Endodermal cell (in vitro differentiated cells): ENCODE results near the gene ADM. TPM values are rescaled to one million over a fixed set of nuclear protein-coding genes. Genes with fewer than 3 reads are reported as not detected.
A peak's percentile ranks its signal among the peaks of the same experiment; 100 is the strongest.

Source experiments
- DNase-seq: peaks from one replicate; pipeline ENCODE4 v3.0.0-alpha.2; 2017
- H3K27ac ChIP-seq: 2 replicates; pipeline ENCODE4 v1.5.1; 2013; ENCODE audit warnings: mild to moderate bottlenecking, low read depth, low read length, moderate library complexity
- H3K27me3 ChIP-seq: 2 replicates; pipeline ENCODE4 v1.6.1; 2013; ENCODE audit warnings: mild to moderate bottlenecking, low read length, moderate library complexity; ENCODE audit not compliant: insufficient read depth, control insufficient read depth, poor library complexity, severe bottlenecking
- H3K36me3 ChIP-seq: 2 replicates; pipeline ENCODE4 v1.7.0; 2013; ENCODE audit warnings: mild to moderate bottlenecking, low read length, moderate library complexity; ENCODE audit not compliant: control insufficient read depth, insufficient read depth
- H3K4me1 ChIP-seq: one replicate; pipeline ENCODE4 v1.7.0; 2013; ENCODE audit warnings: low read length; ENCODE audit not compliant: control insufficient read depth, insufficient read depth
- H3K4me3 ChIP-seq: 2 replicates; pipeline ENCODE4 v1.5.1; 2013; ENCODE audit warnings: mild to moderate bottlenecking, low read length, moderate library complexity
- H3K9ac ChIP-seq: 2 replicates; pipeline ENCODE4 v1.6.1; 2013; ENCODE audit warnings: mild to moderate bottlenecking, low read length, moderate library complexity; ENCODE audit not compliant: poor library complexity, severe bottlenecking; ENCODE audit errors: extremely low read depth
- H3K9me3 ChIP-seq: 2 replicates; pipeline ENCODE4 v1.6.1; 2013; ENCODE audit warnings: mild to moderate bottlenecking, low read length, moderate library complexity; ENCODE audit not compliant: control insufficient read depth
- H3K27ac Mint-ChIP-seq: 2 replicates; pipeline ENCODE4 v1.8.0; 2020; ENCODE audit warnings: mixed read lengths
- H3K27me3 Mint-ChIP-seq: 2 replicates; pipeline ENCODE4 v1.8.0; 2021; ENCODE audit warnings: mild to moderate bottlenecking, mixed read lengths; ENCODE audit not compliant: insufficient read depth
- H3K36me3 Mint-ChIP-seq: 2 replicates; pipeline ENCODE4 v1.8.0; 2020; ENCODE audit warnings: low read depth, mixed read lengths
- H3K4me1 Mint-ChIP-seq: 2 replicates; pipeline ENCODE4 v1.8.0; 2020; ENCODE audit warnings: mixed read lengths
- H3K4me3 Mint-ChIP-seq: 2 replicates; pipeline ENCODE4 v1.8.0; 2020; ENCODE audit warnings: mild to moderate bottlenecking, moderate library complexity, mixed read lengths
- H3K9me3 Mint-ChIP-seq: 2 replicates; pipeline ENCODE4 v1.8.0; 2020; ENCODE audit warnings: mild to moderate bottlenecking, mixed read lengths
- WGBS, 2 experiments: methylation state at CpG; one replicate each; pipeline versions ENCODE4 v1.1.5 to v1.1.7; 2013; ENCODE audit warnings: missing lambda C conversion rate in 2 of 2, mixed read lengths in 1 of 2; ENCODE audit not compliant: insufficient coverage in 1 of 2, insufficient read length in 1 of 2; 5-methylcytosine and 5-hydroxymethylcytosine counted together
- total RNA-seq, 2 donors: library from RNA; stranded (reverse); fragmentation: NEBNext Ultra II Directional in 1 of 2; extraction: Animal tissue kit (Norgen Biotek cat#: 25700) in 1 of 2; gene quantifications; 2 replicates in 1 of 2; 3 replicates in 1 of 2; pipeline ENCODE4 v1.2.1, GENCODE V29; 2021
- TF ChIP-seq, protein P1 (sequence below): fragments of 200-600 bp; sonication (generic); conservative IDR thresholded peaks from 2 replicates; pipeline ENCODE4 v1.5.0; 2021; ENCODE audit warnings: antibody characterized with exemption, mild to moderate bottlenecking

Gene ADM
- total RNA-seq, 2 donors from 2014 or later = 20.6 to 35.5 TPM

DNA sequence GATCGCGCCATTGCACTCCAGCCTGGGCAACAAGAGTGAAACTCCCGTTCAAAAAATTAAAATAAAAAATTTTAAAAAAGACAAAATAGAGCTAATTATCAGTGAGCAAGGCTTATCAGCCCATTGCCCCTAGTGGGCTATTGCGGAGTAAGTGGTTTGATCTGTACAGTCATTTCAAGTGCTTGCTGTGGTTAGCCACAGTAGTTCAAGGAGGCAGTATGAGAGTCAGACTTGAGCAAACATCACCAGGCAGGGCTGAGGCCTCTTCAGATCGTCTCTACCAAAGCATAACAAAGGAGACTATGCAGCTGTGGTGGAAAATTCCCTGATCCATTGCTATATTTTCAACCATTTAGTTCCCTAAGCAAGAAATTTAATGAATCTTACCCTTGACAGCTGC is 6.5 kb upstream of the ADM start:
- 70% methylated on average over 2 to 4 of the region's 5 CpGs for WGBS, 2 experiments
- H3K9me3 Mint-ChIP-seq = no peaks in the 10 kb centered on the region
- Histone ChIP-seq H3K4me3 (no peak overlapping the region), H3K27ac (no peak overlapping the region), H3K4me1 (no peaks in the 10 kb centered on the region), H3K9ac (no peak overlapping the region), H3K27me3 (peaks cover 28% of the 10 kb centered on the region), H3K36me3 (peaks cover 11% of the 10 kb centered on the region), H3K9me3 (no peaks in the 10 kb centered on the region)
- peaks cover 19% of the 10 kb centered on the region for H3K4me1 Mint-ChIP-seq
- peaks cover 77% of the 10 kb centered on the region for H3K27me3 Mint-ChIP-seq
- TF ChIP-seq, protein P1, sequence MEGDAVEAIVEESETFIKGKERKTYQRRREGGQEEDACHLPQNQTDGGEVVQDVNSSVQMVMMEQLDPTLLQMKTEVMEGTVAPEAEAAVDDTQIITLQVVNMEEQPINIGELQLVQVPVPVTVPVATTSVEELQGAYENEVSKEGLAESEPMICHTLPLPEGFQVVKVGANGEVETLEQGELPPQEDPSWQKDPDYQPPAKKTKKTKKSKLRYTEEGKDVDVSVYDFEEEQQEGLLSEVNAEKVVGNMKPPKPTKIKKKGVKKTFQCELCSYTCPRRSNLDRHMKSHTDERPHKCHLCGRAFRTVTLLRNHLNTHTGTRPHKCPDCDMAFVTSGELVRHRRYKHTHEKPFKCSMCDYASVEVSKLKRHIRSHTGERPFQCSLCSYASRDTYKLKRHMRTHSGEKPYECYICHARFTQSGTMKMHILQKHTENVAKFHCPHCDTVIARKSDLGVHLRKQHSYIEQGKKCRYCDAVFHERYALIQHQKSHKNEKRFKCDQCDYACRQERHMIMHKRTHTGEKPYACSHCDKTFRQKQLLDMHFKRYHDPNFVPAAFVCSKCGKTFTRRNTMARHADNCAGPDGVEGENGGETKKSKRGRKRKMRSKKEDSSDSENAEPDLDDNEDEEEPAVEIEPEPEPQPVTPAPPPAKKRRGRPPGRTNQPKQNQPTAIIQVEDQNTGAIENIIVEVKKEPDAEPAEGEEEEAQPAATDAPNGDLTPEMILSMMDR = peak; percentile 53
- no peak for DNase-seq
- no peak overlapping the region for H3K4me3 Mint-ChIP-seq
- no peak overlapping the region for H3K27ac Mint-ChIP-seq
- no peaks in the 10 kb centered on the region for H3K36me3 Mint-ChIP-seq

- Histone ChIP-seq H3K4me3 (peak overlapping the region; percentile 93), H3K9me3 (no peaks in the 10 kb centered on the region), H3K9ac (peak overlapping the region; percentile 70), H3K4me1 (no peaks in the 10 kb centered on the region), H3K27me3 (peaks cover 51% of the 10 kb centered on the region), H3K36me3 (peaks cover 23% of the 10 kb centered on the region), H3K27ac (no peak overlapping the region)
- Mint-ChIP-seq H3K27me3 (peaks cover 81% of the 10 kb centered on the region), H3K9me3 (no peaks in the 10 kb centered on the region), H3K4me3 (peak overlapping the region; percentile 71), H3K36me3 (peaks cover 1% of the 10 kb centered on the region), H3K4me1 (peaks cover 21% of the 10 kb centered on the region), H3K27ac (no peak overlapping the region)
- 0 to 15% methylated on average over 3 to 9 of the region's 9 CpGs for whole genome bisulfite sequencing, 2 experiments
- TF ChIP-seq, protein P1 = no peak
- DNase-seq = no peak
These were observed 3.1 kb upstream of the ADM start for GRCh38 chr11:10301656-10302358.

- H3K4me3 ChIP-seq = peak overlapping the region; percentile 93
- Mint-ChIP-seq H3K27ac (no peak overlapping the region), H3K9me3 (no peaks in the 10 kb centered on the region), H3K27me3 (peaks cover 84% of the 10 kb centered on the region), H3K36me3 (peaks cover 2% of the 10 kb centered on the region), H3K4me1 (peaks cover 23% of the 10 kb centered on the region), H3K4me3 (peak overlapping the region; percentile 71)
- peaks cover 29% of the 10 kb centered on the region for H3K36me3 ChIP-seq
- H3K27me3 ChIP-seq = peaks cover 57% of the 10 kb centered on the region
- H3K9ac ChIP-seq = peak overlapping the region; percentile 70
- H3K9me3 ChIP-seq = no peaks in the 10 kb centered on the region
- H3K27ac ChIP-seq = no peak overlapping the region
- 0 to 8% methylated on average over 7 to 10 of the region's 10 CpGs for WGBS, 2 experiments
- TF ChIP-seq, protein P1 = no peak
- no peaks in the 10 kb centered on the region for H3K4me1 ChIP-seq
- peak; percentile 64 for DNase-seq
These were observed 2.5 kb upstream of the ADM start for GRCh38 chr11:10302359-10302743.
